ENCODE measurements around the gene FAM110A. TPM values are rescaled to one million over a fixed set of nuclear protein-coding genes. Genes with fewer than 3 reads are reported as not detected.
A peak's percentile ranks its signal among the peaks of the same experiment; 100 is the strongest.
"Not testable (repeated sequence)": the region's sequence is repeated elsewhere in the genome, so short reads cannot be mapped to it uniquely, and the experiment has no call there.

Gene FAM110A
- 152 TPM for total RNA-seq (ENCODE audit: unreplicated experiment)
- long read RNA-seq, partial matches to known transcripts: 162 of 169 reads
- long read RNA-seq, other reads (novel, unspliced or antisense): 2 of 169 reads

- H3K27me3 Mint-ChIP-seq (ENCODE audit: unreplicated experiment): peaks cover 10% of the 10 kb centered on the region
- H3K9me3 Mint-ChIP-seq (ENCODE audit: unreplicated experiment): peaks cover 12% of the 10 kb centered on the region
- peak within 1 kb of the TSS; percentile 90 for H3K4me3 Mint-ChIP-seq (ENCODE audit: unreplicated experiment)
- H3K36me3 Mint-ChIP-seq (ENCODE audit: unreplicated experiment): peaks cover 5% of the 10 kb centered on the region
- no peak for TF ChIP-seq CTCF (IDR thresholded peaks at IDR 0.05; ENCODE audit: partially characterized antibody, unreplicated experiment)
- peaks cover 32% of the 10 kb centered on the region for H3K4me1 Mint-ChIP-seq (ENCODE audit: low read depth, unreplicated experiment)
- peak; percentile 97 for DNase-seq
- H3K27ac Mint-ChIP-seq (ENCODE audit: unreplicated experiment): peak within 1 kb of the TSS; percentile 85
Observed at GRCh38 chr20:833450-834150, at the start of gene FAM110A. FAM110A (plus strand) TSS chr20:833715; CDS start chr20:844805, 11,090 bp downstream.

- Mint-ChIP-seq H3K36me3 (ENCODE audit: unreplicated experiment) (peaks cover 38% of the 10 kb centered on the region), H3K4me3 (ENCODE audit: unreplicated experiment) (no peak overlapping the region), H3K9me3 (ENCODE audit: unreplicated experiment) (peaks cover 6% of the 10 kb centered on the region), H3K27me3 (ENCODE audit: unreplicated experiment) (peaks cover 1% of the 10 kb centered on the region), H3K4me1 (ENCODE audit: low read depth, unreplicated experiment) (no peaks in the 10 kb centered on the region), H3K27ac (ENCODE audit: unreplicated experiment) (no peak overlapping the region)
- no peak for DNase-seq
- no peak for TF ChIP-seq CTCF (IDR thresholded peaks at IDR 0.05; ENCODE audit: partially characterized antibody, unreplicated experiment)
Observed at GRCh38 chr20:787825-788224, 45.7 kb upstream of the FAM110A start.

GRCh38 chr20:791056-791455 lies 42.5 kb upstream of the FAM110A start:
- DNase-seq: no peak
- H3K4me3 Mint-ChIP-seq (ENCODE audit: unreplicated experiment): no peak overlapping the region
- H3K4me1 Mint-ChIP-seq (ENCODE audit: low read depth, unreplicated experiment): no peaks in the 10 kb centered on the region
- H3K36me3 Mint-ChIP-seq (ENCODE audit: unreplicated experiment): peaks cover 26% of the 10 kb centered on the region
- TF ChIP-seq CTCF (IDR thresholded peaks at IDR 0.05; ENCODE audit: partially characterized antibody, unreplicated experiment): no peak
- peaks cover 9% of the 10 kb centered on the region for H3K9me3 Mint-ChIP-seq (ENCODE audit: unreplicated experiment)
- H3K27me3 Mint-ChIP-seq (ENCODE audit: unreplicated experiment): peaks cover under 1% of the 10 kb centered on the region
- H3K27ac Mint-ChIP-seq (ENCODE audit: unreplicated experiment): no peak overlapping the region

- no peak overlapping the region for H3K27ac Mint-ChIP-seq (ENCODE audit: unreplicated experiment)
- no peak overlapping the region for H3K4me3 Mint-ChIP-seq (ENCODE audit: unreplicated experiment)
- no peak for TF ChIP-seq CTCF (IDR thresholded peaks at IDR 0.05; ENCODE audit: partially characterized antibody, unreplicated experiment)
- H3K36me3 Mint-ChIP-seq (ENCODE audit: unreplicated experiment): peaks cover 17% of the 10 kb centered on the region
- no peaks in the 10 kb centered on the region for H3K27me3 Mint-ChIP-seq (ENCODE audit: unreplicated experiment)
- peaks cover 9% of the 10 kb centered on the region for H3K9me3 Mint-ChIP-seq (ENCODE audit: unreplicated experiment)
- H3K4me1 Mint-ChIP-seq (ENCODE audit: low read depth, unreplicated experiment): no peaks in the 10 kb centered on the region
- DNase-seq: no peak
Observed at GRCh38 chr20:792248-792647, 41.3 kb upstream of the FAM110A start.

- DNase-seq: no peak
- H3K27me3 Mint-ChIP-seq (ENCODE audit: unreplicated experiment): no peaks in the 10 kb centered on the region
- H3K4me1 Mint-ChIP-seq (ENCODE audit: low read depth, unreplicated experiment): no peaks in the 10 kb centered on the region
- no peak overlapping the region for H3K4me3 Mint-ChIP-seq (ENCODE audit: unreplicated experiment)
- no peak overlapping the region for H3K27ac Mint-ChIP-seq (ENCODE audit: unreplicated experiment)
- H3K9me3 Mint-ChIP-seq (ENCODE audit: unreplicated experiment): peaks cover 4% of the 10 kb centered on the region
- no peak for TF ChIP-seq CTCF (IDR thresholded peaks at IDR 0.05; ENCODE audit: partially characterized antibody, unreplicated experiment)
- peaks cover 24% of the 10 kb centered on the region for H3K36me3 Mint-ChIP-seq (ENCODE audit: unreplicated experiment)
Observed at GRCh38 chr20:796921-797320, 36.6 kb upstream of the FAM110A start.

- not testable (repeated sequence) for H3K4me1 Mint-ChIP-seq (ENCODE audit: low read depth, unreplicated experiment); H3K27ac Mint-ChIP-seq (ENCODE audit: unreplicated experiment); DNase-seq; H3K4me3 Mint-ChIP-seq (ENCODE audit: unreplicated experiment); H3K27me3 Mint-ChIP-seq (ENCODE audit: unreplicated experiment); H3K9me3 Mint-ChIP-seq (ENCODE audit: unreplicated experiment)
- H3K36me3 Mint-ChIP-seq (ENCODE audit: unreplicated experiment): peaks cover 24% of the 10 kb centered on the region
Observed at GRCh38 chr20:798746-799145, 34.8 kb upstream of the FAM110A start.

- not testable (repeated sequence) for H3K4me3 Mint-ChIP-seq (ENCODE audit: unreplicated experiment); H3K4me1 Mint-ChIP-seq (ENCODE audit: low read depth, unreplicated experiment); H3K9me3 Mint-ChIP-seq (ENCODE audit: unreplicated experiment); H3K27me3 Mint-ChIP-seq (ENCODE audit: unreplicated experiment); H3K27ac Mint-ChIP-seq (ENCODE audit: unreplicated experiment); DNase-seq
- H3K36me3 Mint-ChIP-seq (ENCODE audit: unreplicated experiment): peaks cover 20% of the 10 kb centered on the region
Observed at GRCh38 chr20:800026-800425, 33.5 kb upstream of the FAM110A start.

All from glutamatergic neuron (in vitro differentiated cells).